IMR-90 (cell line): ENCODE results near the gene RNF212.

Experiments used
- BHLHE40 ChIP-seq: fragments of 150-350 bp; IDR thresholded peaks from 2 replicates; pipeline ENCODE4 v1.6.1; 2016; ENCODE audit warnings: mild to moderate bottlenecking, low read depth, low read length
- MAZ ChIP-seq: IDR thresholded peaks from 2 replicates; pipeline ENCODE4 v1.6.1; 2012; ENCODE audit warnings: low read depth, mild to moderate bottlenecking, low read length, improper control_type of control experiment, moderate library complexity, borderline replicate concordance
- POLR2A ChIP-seq: IDR thresholded peaks from 2 replicates; pipeline ENCODE4 v1.6.1; 2012; ENCODE audit warnings: mild to moderate bottlenecking, low read depth, low read length
- RAD21 ChIP-seq: IDR thresholded peaks from 2 replicates; pipeline ENCODE4 v1.6.1; 2012; ENCODE audit warnings: low read length, improper control_type of control experiment
- SMC3 ChIP-seq: fragments of 150-350 bp; IDR thresholded peaks from 2 replicates; pipeline ENCODE4 v1.6.1; 2016; ENCODE audit warnings: low read depth, mild to moderate bottlenecking, antibody characterized with exemption, low read length, moderate library complexity
- TF ChIP-seq, protein P1 (sequence below): conservative IDR thresholded peaks from 2 replicates; pipeline ENCODE4 v1.5.1; 2012; ENCODE audit warnings: mild to moderate bottlenecking, low read depth, low read length, improper control_type of control experiment

DNA sequence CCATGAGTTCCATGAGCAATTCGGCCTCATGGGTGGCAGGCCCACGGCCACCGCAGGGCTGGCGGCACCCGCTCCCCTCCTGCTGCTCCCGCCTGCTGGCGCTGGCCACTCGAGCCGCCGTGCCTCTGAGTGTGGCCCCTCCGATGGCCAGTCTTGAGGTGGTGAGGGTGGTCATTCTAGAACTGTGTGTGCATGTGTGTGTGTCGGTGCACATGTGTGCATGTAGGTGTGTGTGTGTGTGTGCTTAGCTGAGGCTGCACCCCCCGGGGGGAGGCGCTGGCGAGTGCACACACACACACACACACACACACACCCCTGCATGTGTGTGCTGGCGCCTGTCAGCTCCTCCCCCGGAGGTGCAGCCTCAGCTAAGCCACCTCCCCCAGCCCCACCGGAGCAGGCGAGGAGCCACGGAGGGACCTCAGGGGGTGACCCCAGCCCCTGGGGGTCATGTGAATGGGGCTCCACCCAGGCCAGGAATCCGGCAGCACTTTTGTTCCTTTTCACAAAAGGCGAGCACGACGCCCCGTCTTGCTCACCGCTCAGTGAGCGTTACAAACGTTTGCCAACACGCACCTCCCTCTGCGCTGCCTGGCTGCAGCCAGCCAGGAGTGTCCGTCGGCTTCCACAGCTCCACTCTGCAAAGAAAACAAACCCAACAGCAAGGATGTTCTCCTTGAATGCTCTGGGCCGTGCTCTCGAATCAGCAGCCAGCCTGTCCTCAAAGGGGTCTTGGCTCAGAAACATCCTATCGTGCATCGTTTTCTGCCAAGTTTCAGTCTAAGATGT, 72.0 kb downstream of the RNF212 start:
- TF ChIP-seq, protein P1, sequence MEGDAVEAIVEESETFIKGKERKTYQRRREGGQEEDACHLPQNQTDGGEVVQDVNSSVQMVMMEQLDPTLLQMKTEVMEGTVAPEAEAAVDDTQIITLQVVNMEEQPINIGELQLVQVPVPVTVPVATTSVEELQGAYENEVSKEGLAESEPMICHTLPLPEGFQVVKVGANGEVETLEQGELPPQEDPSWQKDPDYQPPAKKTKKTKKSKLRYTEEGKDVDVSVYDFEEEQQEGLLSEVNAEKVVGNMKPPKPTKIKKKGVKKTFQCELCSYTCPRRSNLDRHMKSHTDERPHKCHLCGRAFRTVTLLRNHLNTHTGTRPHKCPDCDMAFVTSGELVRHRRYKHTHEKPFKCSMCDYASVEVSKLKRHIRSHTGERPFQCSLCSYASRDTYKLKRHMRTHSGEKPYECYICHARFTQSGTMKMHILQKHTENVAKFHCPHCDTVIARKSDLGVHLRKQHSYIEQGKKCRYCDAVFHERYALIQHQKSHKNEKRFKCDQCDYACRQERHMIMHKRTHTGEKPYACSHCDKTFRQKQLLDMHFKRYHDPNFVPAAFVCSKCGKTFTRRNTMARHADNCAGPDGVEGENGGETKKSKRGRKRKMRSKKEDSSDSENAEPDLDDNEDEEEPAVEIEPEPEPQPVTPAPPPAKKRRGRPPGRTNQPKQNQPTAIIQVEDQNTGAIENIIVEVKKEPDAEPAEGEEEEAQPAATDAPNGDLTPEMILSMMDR: no peak
- TF ChIP-seq POLR2A (no peak), RAD21 (no peak), SMC3 (no peak), BHLHE40 (no peak), MAZ (no peak)
